DND-41 (cell line): ENCODE measurements around the gene CBX5.

Experiments
- ATAC-seq: fragments of 200-7000 bp; cut with Tn5 transposase; 3 replicates; pipeline ENCODE4 v1.9.1; 2021; ENCODE audit warnings: low read depth; ENCODE audit not compliant: insufficient read depth
- DNase-seq: peaks from one replicate; pipeline ENCODE4 v3.0.0-alpha.2; 2020
- H2AFZ ChIP-seq: 2 replicates; pipeline ENCODE4 v1.6.0; 2012; ENCODE audit warnings: low read depth, low read length
- H3K27ac ChIP-seq: 2 replicates; pipeline ENCODE4 v1.5.1; 2012; ENCODE audit warnings: low read length, inconsistent platforms
- H3K27me3 ChIP-seq: fragments of 200-600 bp; sonication (generic); 2 replicates; pipeline ENCODE4 v1.6.0; 2012; ENCODE audit warnings: low read length, mild to moderate bottlenecking, inconsistent platforms; ENCODE audit not compliant: insufficient read depth, poor library complexity
- H3K36me3 ChIP-seq: 2 replicates; pipeline ENCODE4 v1.5.1; 2012; ENCODE audit warnings: low read length, inconsistent platforms; ENCODE audit not compliant: insufficient read depth
- H3K4me1 ChIP-seq: 2 replicates; pipeline ENCODE4 v1.5.1; 2012; ENCODE audit warnings: mild to moderate bottlenecking, low read length; ENCODE audit not compliant: insufficient read depth
- H3K4me2 ChIP-seq: 2 replicates; pipeline ENCODE4 v1.6.0; 2012; ENCODE audit warnings: mild to moderate bottlenecking, moderate library complexity, low read length, inconsistent platforms; ENCODE audit not compliant: insufficient read depth
- H3K4me3 ChIP-seq, 2 experiments: fragments of 200-600 bp in 1 of 2; shearing (Covaris generic) in 1 of 2; 2 replicates each; pipeline ENCODE4 v1.5.1; 2012 to 2016; ENCODE audit warnings: inconsistent platforms in 2 of 2, low read length in 2 of 2, mild to moderate bottlenecking in 2 of 2, low read depth in 1 of 2, moderate library complexity in 1 of 2
- H3K79me2 ChIP-seq: 2 replicates; pipeline ENCODE4 v1.6.0; 2012; ENCODE audit warnings: low read length, inconsistent platforms; ENCODE audit not compliant: insufficient read depth
- H3K9ac ChIP-seq: 2 replicates; pipeline ENCODE4 v1.6.0; 2012; ENCODE audit warnings: low read depth, mild to moderate bottlenecking, inconsistent platforms, low read length, moderate library complexity
- H3K9me3 ChIP-seq: 2 replicates; pipeline ENCODE4 v1.5.1; 2012; ENCODE audit warnings: low read length, moderate library complexity, mild to moderate bottlenecking, inconsistent platforms; ENCODE audit not compliant: insufficient read depth, severe bottlenecking
- H4K20me1 ChIP-seq: 2 replicates; pipeline ENCODE4 v1.6.0; 2012; ENCODE audit warnings: low read length; ENCODE audit not compliant: insufficient read depth
- EZH2 ChIP-seq: IDR thresholded peaks from 3 replicates; pipeline ENCODE4 v1.6.1; 2012; ENCODE audit warnings: borderline replicate concordance, low read depth, mild to moderate bottlenecking, moderate library complexity, low read length, inconsistent platforms; ENCODE audit not compliant: severe bottlenecking
- TF ChIP-seq, protein P1 (sequence below): IDR thresholded peaks from 2 replicates; pipeline ENCODE4 v1.5.1; 2012; ENCODE audit warnings: borderline replicate concordance, low read length, moderate library complexity, mild to moderate bottlenecking; ENCODE audit not compliant: poor library complexity, severe bottlenecking; ENCODE audit errors: extremely low read depth

CBX5 gene

DNA sequence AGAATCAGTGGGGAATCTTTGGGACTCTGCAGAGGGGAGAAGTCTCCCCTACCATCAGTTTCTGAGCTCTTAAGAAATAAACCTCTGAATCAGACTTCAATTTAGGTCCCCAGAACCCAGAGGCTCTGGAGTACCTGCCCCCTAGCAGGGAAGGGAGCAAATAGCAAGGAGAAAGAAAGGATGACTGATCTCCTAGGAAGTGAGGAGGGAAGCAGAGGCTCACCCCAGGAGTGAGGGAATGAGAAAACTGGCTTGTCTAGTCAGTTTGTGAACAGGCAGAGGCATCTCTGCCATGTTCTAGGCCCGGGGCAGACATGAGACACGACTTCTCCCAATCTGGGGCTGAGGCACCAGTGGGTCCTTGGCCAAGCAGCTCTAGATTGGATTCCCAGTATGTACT lies 66.8 kb downstream of the CBX5 start:
- Histone ChIP-seq H2AFZ (no peak overlapping the region), H3K4me1 (peaks cover 32% of the 10 kb centered on the region), H3K9ac (no peak overlapping the region), H3K27me3 (no peaks in the 10 kb centered on the region), H4K20me1 (no peaks in the 10 kb centered on the region), H3K9me3 (no peaks in the 10 kb centered on the region), H3K4me3 (no peak overlapping the region), H3K36me3 (no peaks in the 10 kb centered on the region), H3K27ac (no peak overlapping the region), H3K4me2 (no peak overlapping the region), H3K79me2 (no peaks in the 10 kb centered on the region)
- no peak for TF ChIP-seq EZH2
- TF ChIP-seq, protein P1, sequence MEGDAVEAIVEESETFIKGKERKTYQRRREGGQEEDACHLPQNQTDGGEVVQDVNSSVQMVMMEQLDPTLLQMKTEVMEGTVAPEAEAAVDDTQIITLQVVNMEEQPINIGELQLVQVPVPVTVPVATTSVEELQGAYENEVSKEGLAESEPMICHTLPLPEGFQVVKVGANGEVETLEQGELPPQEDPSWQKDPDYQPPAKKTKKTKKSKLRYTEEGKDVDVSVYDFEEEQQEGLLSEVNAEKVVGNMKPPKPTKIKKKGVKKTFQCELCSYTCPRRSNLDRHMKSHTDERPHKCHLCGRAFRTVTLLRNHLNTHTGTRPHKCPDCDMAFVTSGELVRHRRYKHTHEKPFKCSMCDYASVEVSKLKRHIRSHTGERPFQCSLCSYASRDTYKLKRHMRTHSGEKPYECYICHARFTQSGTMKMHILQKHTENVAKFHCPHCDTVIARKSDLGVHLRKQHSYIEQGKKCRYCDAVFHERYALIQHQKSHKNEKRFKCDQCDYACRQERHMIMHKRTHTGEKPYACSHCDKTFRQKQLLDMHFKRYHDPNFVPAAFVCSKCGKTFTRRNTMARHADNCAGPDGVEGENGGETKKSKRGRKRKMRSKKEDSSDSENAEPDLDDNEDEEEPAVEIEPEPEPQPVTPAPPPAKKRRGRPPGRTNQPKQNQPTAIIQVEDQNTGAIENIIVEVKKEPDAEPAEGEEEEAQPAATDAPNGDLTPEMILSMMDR, result no peak
- DNase-seq (no peak), ATAC-seq (no peak)

DNA sequence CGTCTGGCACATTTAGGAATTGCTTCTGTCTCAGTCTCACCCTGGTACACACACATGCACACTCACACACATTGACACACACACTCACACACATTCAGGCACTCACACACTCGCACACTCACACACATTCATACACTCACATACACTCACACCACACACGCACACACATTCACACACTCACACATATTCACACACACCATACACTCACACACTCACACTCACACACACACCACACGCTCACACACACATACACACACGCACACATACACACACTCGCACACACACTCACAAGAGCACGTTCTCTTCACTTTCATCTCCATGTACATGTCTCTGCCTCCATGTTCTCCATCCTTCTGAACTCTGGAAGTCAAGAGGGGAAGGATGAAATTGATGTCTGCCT lies 68.0 kb downstream of the CBX5 start:
- TF ChIP-seq, protein P1, result no peak
- TF ChIP-seq EZH2, result no peak
- DNase-seq, result no peak
- Histone ChIP-seq H3K4me1 (peaks cover 25% of the 10 kb centered on the region), H3K4me3 (no peak overlapping the region), H3K9ac (no peak overlapping the region), H3K27ac (no peak overlapping the region), H3K9me3 (no peaks in the 10 kb centered on the region), H2AFZ (no peak overlapping the region), H3K36me3 (no peaks in the 10 kb centered on the region), H3K27me3 (peaks cover 4% of the 10 kb centered on the region), H3K4me2 (no peak overlapping the region), H4K20me1 (no peaks in the 10 kb centered on the region), H3K79me2 (no peaks in the 10 kb centered on the region)
- no peak for ATAC-seq

DNA sequence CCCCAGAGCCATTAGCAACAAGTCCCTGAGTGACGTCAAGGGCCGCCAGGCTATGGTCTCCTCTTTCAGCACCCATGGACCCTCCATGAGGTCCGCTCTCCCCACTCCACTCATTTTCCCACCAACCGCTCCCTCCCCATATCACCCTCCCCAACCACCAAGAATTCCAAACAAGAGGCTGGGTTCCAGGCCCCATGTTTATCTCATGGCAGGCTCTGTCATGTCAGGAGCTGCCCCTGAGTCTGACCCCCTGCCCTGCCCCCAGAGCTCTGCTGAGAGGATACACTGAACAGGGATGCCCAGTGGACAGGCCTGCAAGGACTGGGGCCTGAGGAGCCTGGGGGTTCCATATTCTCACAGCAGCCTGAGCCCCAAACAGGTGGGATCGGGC lies 69.5 kb downstream of the CBX5 start:
- H2AFZ ChIP-seq, result no peak overlapping the region
- H3K36me3 ChIP-seq, result no peaks in the 10 kb centered on the region
- no peaks in the 10 kb centered on the region for H3K79me2 ChIP-seq
- no peak overlapping the region for H3K4me3 ChIP-seq
- no peak for DNase-seq
- no peaks in the 10 kb centered on the region for H3K9me3 ChIP-seq
- H3K27me3 ChIP-seq, result peaks cover 13% of the 10 kb centered on the region
- no peak for TF ChIP-seq EZH2
- TF ChIP-seq, protein P1, result no peak
- H3K27ac ChIP-seq, result no peak overlapping the region
- H3K4me2 ChIP-seq, result no peak overlapping the region
- H3K4me1 ChIP-seq, result peaks cover 12% of the 10 kb centered on the region
- no peaks in the 10 kb centered on the region for H4K20me1 ChIP-seq
- no peak for ATAC-seq
- H3K9ac ChIP-seq, result no peak overlapping the region

DNA sequence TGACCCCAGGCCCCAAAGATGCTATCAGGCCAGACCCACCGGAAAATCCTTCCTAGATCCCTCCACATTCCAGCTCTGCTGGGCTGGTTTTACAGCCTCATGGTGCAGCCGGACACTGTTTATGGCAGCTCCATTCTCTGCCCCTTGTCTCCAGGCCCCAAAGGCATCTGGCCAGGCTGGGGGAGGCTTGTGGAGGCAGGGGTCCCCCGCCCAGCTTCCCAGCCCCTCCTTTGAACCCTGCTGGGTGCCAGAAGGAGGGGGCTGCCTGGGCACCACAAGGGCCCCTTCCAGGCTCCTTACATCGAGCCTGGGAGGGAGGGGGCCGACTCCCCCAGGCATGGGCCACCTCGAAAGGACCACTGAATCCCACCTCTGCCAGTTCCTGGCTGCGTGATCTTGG lies 71.3 kb downstream of the CBX5 start:
- no peak for DNase-seq
- H3K9me3 ChIP-seq, result no peaks in the 10 kb centered on the region
- no peak overlapping the region for H3K9ac ChIP-seq
- ATAC-seq, result no peak
- no peaks in the 10 kb centered on the region for H4K20me1 ChIP-seq
- TF ChIP-seq, protein P1, result no peak
- TF ChIP-seq EZH2, result no peak
- H3K36me3 ChIP-seq, result no peaks in the 10 kb centered on the region
- no peaks in the 10 kb centered on the region for H3K79me2 ChIP-seq
- H2AFZ ChIP-seq, result no peak overlapping the region
- H3K4me2 ChIP-seq, result no peak overlapping the region
- H3K27ac ChIP-seq, result no peak overlapping the region
- no peak overlapping the region for H3K4me3 ChIP-seq
- no peaks in the 10 kb centered on the region for H3K4me1 ChIP-seq
- H3K27me3 ChIP-seq, result peaks cover 17% of the 10 kb centered on the region
